Psoas muscle (tissue), 8 donors: ENCODE results near the gene HID1. TPM values are rescaled to one million over a fixed set of nuclear protein-coding genes. Genes with fewer than 3 reads are reported as not detected.

Experiments
- ATAC-seq, 4 donors: fragments of 200-7000 bp; cut with Tn5 transposase; one replicate each; pipeline ENCODE4 v1.9.1; 2020; ENCODE audit warnings: moderate library complexity in 3 of 4, mild to moderate bottlenecking in 2 of 4
- DNase-seq, 2 donors: peaks; one replicate each; pipeline ENCODE4 v3.0.0-alpha.2; 2020
- H3K27ac ChIP-seq: fragments of 200-600 bp; one replicate; pipeline ENCODE4 v1.8.0; 2022
- H3K27me3 ChIP-seq, 3 donors: fragments of 200-600 bp in 1 of 3; one replicate each; pipeline versions ENCODE4 v1.6.1 to v1.8.0; 2013 to 2022; ENCODE audit warnings: low read length in 2 of 3, mild to moderate bottlenecking in 2 of 3, moderate library complexity in 1 of 3; ENCODE audit not compliant: insufficient read depth in 3 of 3
- H3K36me3 ChIP-seq, 2 donors: fragments of 200-600 bp in 1 of 2; one replicate each; pipeline versions ENCODE4 v1.6.1 to v1.8.0; 2013 to 2022; ENCODE audit warnings: low read depth in 1 of 2, mild to moderate bottlenecking in 1 of 2, moderate library complexity in 1 of 2; ENCODE audit not compliant: insufficient read depth in 1 of 2
- H3K4me1 ChIP-seq: fragments of 200-600 bp; one replicate; pipeline ENCODE4 v1.8.0; 2022
- H3K4me3 ChIP-seq: fragments of 200-600 bp; one replicate; pipeline ENCODE4 v1.8.0; 2022; ENCODE audit warnings: mild to moderate bottlenecking
- H3K9me3 ChIP-seq: fragments of 200-600 bp; one replicate; pipeline ENCODE4 v1.8.0; 2022
- WGBS, 3 donors: extraction: QIAGEN DNeasy Blood & Tissue Kit; methylation state at CpG; one replicate each; pipeline versions ENCODE4 v1.1.6 to v1.1.7; 2013; 5-methylcytosine and 5-hydroxymethylcytosine counted together
- intact Hi-C, 2 donors: fragments of 100-400 bp; cut with DNase I; formaldehyde crosslinking; loops; one replicate each; pipeline versions ENCODE4 v1.11.0 to v1.14.2; 2022
- polyA plus RNA-seq, 3 donors: library from polyadenylated mRNA; stranded (reverse); fragments of 200-250 nt; gene quantifications; one replicate each; pipeline ENCODE4 v1.2.3, GENCODE V29; 2013
- total RNA-seq, 4 donors: library from RNA; stranded (reverse); fragmentation: NEBNext Ultra II Directional in 2 of 4; extraction: Animal tissue kit (Norgen Biotek cat#: 25700) in 2 of 4; gene quantifications; one replicate each; pipeline versions ENCODE4 v1.2.1 to v1.2.4, GENCODE V29; 2021 to 2023
- TF ChIP-seq, protein P1 (sequence below): fragments of 200-600 bp; IDR thresholded peaks from one replicate; pipeline ENCODE4 v1.8.0; 2022; ENCODE audit warnings: antibody characterized with exemption
- donor health status: healthy with polysubstance abuse.
- donor health status: DM: no; HTN: no; CAD: no; lungs with moderate emphysema.
- donor health status: Bipolar disorder and iron deficiency.
- donor health status: healthy.
- donor health status: DM: yes; HTN: yes; CAD: no.
- donor health status: DM: no; HTN: no; CAD: no.
- donor health status: DM: no; HTN: no; CAD: no.
- donor health status: DM: yes; HTN: yes; CAD: no.

Gene HID1
- total and polyA plus RNA-seq, 7 donors, result 1.7 to 10.4 (median 2.6) TPM

DNA sequence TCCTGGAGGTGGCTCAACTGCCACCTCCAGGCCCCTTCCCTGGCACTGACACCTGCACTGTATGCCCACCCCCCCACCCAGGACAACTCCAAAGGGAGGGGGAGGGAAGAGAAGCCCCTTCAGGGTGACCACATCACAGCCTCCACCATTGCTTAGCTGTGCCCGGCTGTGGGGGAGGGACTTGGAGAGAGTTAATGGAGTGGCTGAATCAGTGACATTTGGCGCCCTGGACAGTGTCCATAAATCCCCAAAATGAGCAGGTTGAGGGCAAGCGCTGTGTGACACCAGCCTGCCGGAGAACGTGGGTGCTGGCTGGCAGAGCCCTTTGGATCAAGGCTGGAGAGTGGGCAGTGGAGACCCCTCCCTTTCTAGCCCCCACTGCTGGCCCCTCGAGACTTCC lies 50.4 kb downstream of the HID1 start:
- ATAC-seq (no peak), DNase-seq (no peak)
- intact Hi-C loops, result loop anchor here in 1 of 2 donors (2.0 kb wide), 1 partner anchor 37 kb away; no protein-coding TSS in a partner anchor
- H3K4me3 ChIP-seq, result no peak overlapping the region
- peaks cover 14% of the 10 kb centered on the region for H3K4me1 ChIP-seq
- peaks cover 0 to 96% (median 25%) of the 10 kb centered on the region in 3 donors for H3K27me3 ChIP-seq
- H3K27ac ChIP-seq, result no peak overlapping the region
- 19 to 28% (median 28%) methylated on average over 6 of the region's 6 CpGs for WGBS, 3 donors
- TF ChIP-seq, protein P1, sequence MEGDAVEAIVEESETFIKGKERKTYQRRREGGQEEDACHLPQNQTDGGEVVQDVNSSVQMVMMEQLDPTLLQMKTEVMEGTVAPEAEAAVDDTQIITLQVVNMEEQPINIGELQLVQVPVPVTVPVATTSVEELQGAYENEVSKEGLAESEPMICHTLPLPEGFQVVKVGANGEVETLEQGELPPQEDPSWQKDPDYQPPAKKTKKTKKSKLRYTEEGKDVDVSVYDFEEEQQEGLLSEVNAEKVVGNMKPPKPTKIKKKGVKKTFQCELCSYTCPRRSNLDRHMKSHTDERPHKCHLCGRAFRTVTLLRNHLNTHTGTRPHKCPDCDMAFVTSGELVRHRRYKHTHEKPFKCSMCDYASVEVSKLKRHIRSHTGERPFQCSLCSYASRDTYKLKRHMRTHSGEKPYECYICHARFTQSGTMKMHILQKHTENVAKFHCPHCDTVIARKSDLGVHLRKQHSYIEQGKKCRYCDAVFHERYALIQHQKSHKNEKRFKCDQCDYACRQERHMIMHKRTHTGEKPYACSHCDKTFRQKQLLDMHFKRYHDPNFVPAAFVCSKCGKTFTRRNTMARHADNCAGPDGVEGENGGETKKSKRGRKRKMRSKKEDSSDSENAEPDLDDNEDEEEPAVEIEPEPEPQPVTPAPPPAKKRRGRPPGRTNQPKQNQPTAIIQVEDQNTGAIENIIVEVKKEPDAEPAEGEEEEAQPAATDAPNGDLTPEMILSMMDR, result no peak
- no peaks in the 10 kb centered on the region for H3K36me3 ChIP-seq
- no peaks in the 10 kb centered on the region for H3K9me3 ChIP-seq

GRCh38 chr17:74921769-74922168 lies 50.8 kb downstream of the HID1 start:
- Histone ChIP-seq H3K36me3 (no peaks in the 10 kb centered on the region), H3K27ac (no peak overlapping the region), H3K4me3 (no peak overlapping the region), H3K4me1 (peaks cover 14% of the 10 kb centered on the region), H3K9me3 (no peaks in the 10 kb centered on the region), H3K27me3 (peaks cover 0 to 94% (median 25%) of the 10 kb centered on the region in 3 donors)
- 90 to 100% (median 94%) methylated on average over 2 of the region's 2 CpGs for WGBS, 3 donors
- ATAC-seq (no peak), DNase-seq (no peak)
- TF ChIP-seq, protein P1, result no peak
- intact Hi-C loops, result loop anchor here in 1 of 2 donors (2.0 kb wide), 1 partner anchor 37 kb away; no protein-coding TSS in a partner anchor

- peaks cover 0 to 93% (median 25%) of the 10 kb centered on the region in 3 donors for H3K27me3 ChIP-seq
- no peaks in the 10 kb centered on the region for H3K36me3 ChIP-seq
- H3K4me1 ChIP-seq, result peaks cover 14% of the 10 kb centered on the region
- H3K9me3 ChIP-seq, result no peaks in the 10 kb centered on the region
- WGBS, 3 donors, result 30 to 54% (median 39%) methylated on average over 13 to 19 of the region's 19 CpGs
- H3K4me3 ChIP-seq, result no peak overlapping the region
- intact Hi-C loops, result no loop called here
- TF ChIP-seq, protein P1, result no peak
- ATAC-seq, result no peak
- H3K27ac ChIP-seq, result no peak overlapping the region
- no peak for DNase-seq
Measured at GRCh38 chr17:74921026-74921681, 51.4 kb downstream of the HID1 start.

GRCh38 chr17:74920642-74921025 lies 51.9 kb downstream of the HID1 start:
- DNase-seq, result no peak
- intact Hi-C loops, result no loop called here
- no peaks in the 10 kb centered on the region for H3K9me3 ChIP-seq
- no peak overlapping the region for H3K4me3 ChIP-seq
- TF ChIP-seq, protein P1, result no peak
- no peak overlapping the region for H3K27ac ChIP-seq
- H3K4me1 ChIP-seq, result peaks cover 14% of the 10 kb centered on the region
- H3K36me3 ChIP-seq, result no peaks in the 10 kb centered on the region
- ATAC-seq, result no peak
- peaks cover 0 to 92% (median 22%) of the 10 kb centered on the region in 3 donors for H3K27me3 ChIP-seq
- WGBS, 3 donors, result 52 to 65% (median 54%) methylated on average over 6 of the region's 6 CpGs

DNA sequence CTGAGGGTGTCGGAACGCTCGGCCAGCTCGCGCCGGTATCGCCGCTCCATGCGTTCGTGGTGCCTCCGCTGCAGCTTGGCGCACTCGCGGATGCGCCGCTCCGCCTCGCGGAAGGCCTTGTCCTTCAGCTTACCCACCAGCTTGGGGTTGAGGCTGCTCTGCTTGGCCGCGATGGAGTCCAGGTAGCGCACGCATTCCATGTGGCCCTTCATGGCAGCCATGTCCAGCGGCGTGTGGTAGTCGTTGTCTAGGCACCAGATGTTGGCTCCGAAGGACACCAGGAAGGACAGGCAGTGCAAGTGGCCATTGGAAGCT lies 52.3 kb downstream of the HID1 start:
- no peak for ATAC-seq
- WGBS, 3 donors, result 79 to 84% (median 84%) methylated on average over 27 of the region's 27 CpGs
- no peak for DNase-seq
- Histone ChIP-seq H3K27ac (no peak overlapping the region), H3K36me3 (no peaks in the 10 kb centered on the region), H3K27me3 (peaks cover 0 to 92% (median 20%) of the 10 kb centered on the region in 3 donors), H3K4me3 (no peak overlapping the region), H3K4me1 (peaks cover 14% of the 10 kb centered on the region), H3K9me3 (no peaks in the 10 kb centered on the region)
- TF ChIP-seq, protein P1, result no peak
- intact Hi-C loops, result no loop called here
